GM06990 (cell line): ENCODE measurements around the gene H3-3A.

Experiments used
- DNase-seq: peaks from one replicate; pipeline ENCODE4 v3.0.0-alpha.2; 2011; ENCODE audit not compliant: insufficient read length; ENCODE audit errors: extremely low read depth
- H3K27me3 ChIP-seq: replicated peaks from 2 replicates; pipeline ENCODE4 v1.6.0; 2011; ENCODE audit warnings: low read length; ENCODE audit not compliant: control insufficient read depth, insufficient read depth
- H3K36me3 ChIP-seq: 2 replicates; pipeline ENCODE4 v1.5.1; 2011; ENCODE audit warnings: low read length; ENCODE audit not compliant: control insufficient read depth, insufficient read depth
- H3K4me3 ChIP-seq: replicated peaks from 2 replicates; pipeline ENCODE4 v1.5.1; 2011; ENCODE audit warnings: low read depth, mild to moderate bottlenecking, control low read depth, low read length
- CTCF ChIP-seq: IDR thresholded peaks from 2 replicates; pipeline ENCODE4 v1.5.1; 2011; ENCODE audit warnings: low read length, control low read depth, mild to moderate bottlenecking, inconsistent platforms; ENCODE audit not compliant: insufficient read depth, poor library complexity, severe bottlenecking

H3-3A gene

GRCh38 chr1:226061841-226062557, 517 bp upstream of the H3-3A start:
- peaks cover 3% of the 10 kb centered on the region; the same call in 1 of the 2 replicates for H3K36me3 ChIP-seq
- DNase-seq, result peak; percentile 76
- no peaks in the 10 kb centered on the region for H3K27me3 ChIP-seq
- H3K4me3 ChIP-seq, result peak overlapping the region; percentile 74
- no peak for TF ChIP-seq CTCF

- TF ChIP-seq CTCF, result no peak
- DNase-seq, result peak; percentile 70
Observed at GRCh38 chr1:226063224-226063976, 884 bp downstream of the H3-3A start.

GRCh38 chr1:226063977-226064815, 1.7 kb downstream of the H3-3A start:
- DNase-seq, result peak; percentile 30
- TF ChIP-seq CTCF, result peak; percentile 62
- no peaks in the 10 kb centered on the region for H3K27me3 ChIP-seq
- H3K36me3 ChIP-seq, result peaks cover 7% of the 10 kb centered on the region
- peak overlapping the region; percentile 89 for H3K4me3 ChIP-seq

More at GRCh38 chr1:226063224-226063976, 884 bp downstream of the H3-3A start:
- H3K36me3 ChIP-seq, result peaks cover 5% of the 10 kb centered on the region; the same call in 1 of the 2 replicates
- peak overlapping the region; percentile 89 for H3K4me3 ChIP-seq
- no peaks in the 10 kb centered on the region for H3K27me3 ChIP-seq

- TF ChIP-seq CTCF, result peak; percentile 82
- peak; percentile 24 for DNase-seq
- Histone ChIP-seq H3K27me3 (no peaks in the 10 kb centered on the region), H3K4me3 (peak overlapping the region; percentile 89), H3K36me3 (peaks cover 7% of the 10 kb centered on the region)
Observed at GRCh38 chr1:226064816-226065248, 2.3 kb downstream of the H3-3A start.

- Histone ChIP-seq H3K4me3 (no peak overlapping the region), H3K27me3 (no peaks in the 10 kb centered on the region), H3K36me3 (peaks cover 9% of the 10 kb centered on the region)
- no peak for TF ChIP-seq CTCF
- DNase-seq, result no peak
Observed at GRCh38 chr1:226066415-226067078, 4.0 kb downstream of the H3-3A start.
